HUES64 (cell line): ENCODE results near the gene SEZ6L2.
A peak's percentile ranks its signal among the peaks of the same experiment; 100 is the strongest.

ENCODE experiments used
- H3K27ac ChIP-seq: 2 replicates; pipeline ENCODE4 v1.7.0; 2013; ENCODE audit warnings: low read depth, low read length, inconsistent platforms
- H3K27me3 ChIP-seq: 2 replicates; pipeline ENCODE4 v1.6.1; 2013; ENCODE audit warnings: mild to moderate bottlenecking, low read length; ENCODE audit not compliant: insufficient read depth
- H3K36me3 ChIP-seq: 2 replicates; pipeline ENCODE4 v1.6.1; 2013; ENCODE audit warnings: mild to moderate bottlenecking, low read length; ENCODE audit not compliant: insufficient read depth
- H3K4me1 ChIP-seq: 2 replicates; pipeline ENCODE4 v1.6.1; 2013; ENCODE audit warnings: mild to moderate bottlenecking, low read length, moderate library complexity; ENCODE audit not compliant: insufficient read depth
- H3K4me3 ChIP-seq: 2 replicates; pipeline ENCODE4 v1.5.1; 2013; ENCODE audit warnings: mild to moderate bottlenecking, low read length, moderate library complexity
- H3K9ac ChIP-seq: 2 replicates; pipeline ENCODE4 v1.6.1; 2013; ENCODE audit warnings: mild to moderate bottlenecking, low read depth, low read length
- H3K9me3 ChIP-seq: 2 replicates; pipeline ENCODE4 v1.6.1; 2013; ENCODE audit warnings: low read depth, low read length; ENCODE audit not compliant: insufficient read depth
- WGBS: fragments of 150-250, 120-280 bp; methylation state at CpG from one replicate; pipeline ENCODE4 v1.1.7; 2013; ENCODE audit warnings: missing lambda C conversion rate; 5-methylcytosine and 5-hydroxymethylcytosine counted together

Gene SEZ6L2

DNA sequence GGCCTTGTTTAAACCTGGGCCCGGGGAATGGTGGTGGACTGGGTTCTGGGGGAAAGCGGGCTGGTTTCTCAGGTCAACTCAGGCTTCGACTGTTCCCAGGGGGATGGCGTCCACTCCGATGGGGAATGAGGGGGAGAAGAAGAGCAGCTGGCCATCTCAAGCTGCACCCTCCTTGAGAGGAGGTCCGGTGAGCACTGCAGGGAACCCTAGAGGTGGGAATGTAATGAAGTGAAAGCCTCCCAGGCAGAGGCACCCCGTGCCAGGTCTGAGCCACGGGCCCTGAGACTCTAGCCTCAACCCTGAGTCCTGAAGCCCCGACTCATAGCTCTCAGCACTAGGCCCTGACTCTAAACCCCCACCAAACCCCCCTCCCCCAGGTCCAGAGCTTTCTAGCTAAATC is 35.1 kb downstream of the SEZ6L2 start:
- Histone ChIP-seq H3K9ac (no peak overlapping the region), H3K27me3 (no peaks in the 10 kb centered on the region), H3K4me3 (no peak overlapping the region), H3K36me3 (peaks cover 14% of the 10 kb centered on the region), H3K4me1 (no peaks in the 10 kb centered on the region), H3K27ac (no peak overlapping the region), H3K9me3 (no peaks in the 10 kb centered on the region)
- 92% methylated on average over 9 of the region's 9 CpGs for WGBS

DNA sequence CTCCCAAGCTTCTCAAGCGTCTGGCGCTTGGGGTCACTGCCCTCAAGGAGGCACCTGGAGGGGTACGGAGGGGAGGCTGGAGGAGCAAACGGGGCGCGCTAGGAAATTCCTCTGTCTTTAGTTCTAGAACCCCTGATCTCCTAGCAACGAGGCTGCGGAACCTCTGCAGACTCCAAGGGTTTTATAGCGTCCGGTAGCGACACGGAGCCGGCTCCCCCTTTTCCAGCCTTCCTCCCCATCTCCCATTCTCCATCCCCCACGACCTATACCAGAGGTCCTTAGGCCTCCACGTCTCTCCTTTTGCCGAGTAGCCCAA is 35.7 kb downstream of the SEZ6L2 start:
- 37% methylated on average over 16 of the region's 16 CpGs for WGBS
- Histone ChIP-seq H3K9ac (no peak overlapping the region), H3K27me3 (no peaks in the 10 kb centered on the region), H3K4me3 (peak overlapping the region; percentile 97), H3K9me3 (no peaks in the 10 kb centered on the region), H3K36me3 (peaks cover 17% of the 10 kb centered on the region), H3K4me1 (no peaks in the 10 kb centered on the region), H3K27ac (no peak overlapping the region)

DNA sequence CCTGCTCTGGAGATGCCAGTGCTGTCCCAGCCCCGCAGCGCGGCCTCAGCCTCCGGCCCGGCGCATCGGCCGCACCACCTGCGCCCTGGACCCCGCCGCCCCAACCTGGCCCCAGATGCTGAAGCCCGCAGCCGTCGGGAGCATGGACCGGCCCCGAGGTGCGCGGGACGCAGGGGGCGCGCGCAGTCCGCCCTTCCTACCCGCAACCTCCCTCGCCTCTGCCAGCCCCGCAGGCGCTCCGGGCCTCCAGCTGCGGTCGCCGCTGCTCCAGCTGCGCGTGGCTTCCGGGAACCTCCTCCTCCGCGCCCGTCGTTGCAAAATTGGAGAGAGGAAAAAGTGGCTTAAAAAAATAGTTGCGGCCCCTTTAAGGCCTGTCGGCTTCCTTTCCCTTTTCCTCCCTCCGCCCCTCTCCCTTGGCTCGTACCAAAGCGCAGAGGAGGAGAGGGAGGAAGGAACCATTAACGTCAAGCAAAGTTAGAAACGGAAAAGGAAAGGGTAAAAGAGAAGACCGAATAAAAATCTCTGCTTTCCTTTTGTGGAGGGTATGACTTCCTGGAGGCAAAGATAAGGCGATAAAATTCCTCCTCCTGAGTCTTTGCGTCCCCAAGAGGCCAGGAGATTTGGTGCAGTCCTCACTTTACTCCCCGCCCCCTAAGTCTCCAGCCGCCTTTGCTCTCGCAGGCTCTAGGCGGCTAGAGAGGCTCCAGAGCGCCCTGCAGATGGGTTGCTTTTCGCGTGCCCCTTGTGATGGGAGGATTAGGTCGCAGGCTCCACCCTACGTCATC is 36.3 kb downstream of the SEZ6L2 start, which contains the start of gene CDIPT:
CDIPT (minus strand) TSS at position 343 of the 785 bp plus-strand sequence. CDS start 369 bp downstream, outside the sequence.
- WGBS: under 1% methylated on average over 53 of the region's 57 CpGs
- H3K27ac ChIP-seq: peak within 1 kb of the TSS; percentile 95

DNA sequence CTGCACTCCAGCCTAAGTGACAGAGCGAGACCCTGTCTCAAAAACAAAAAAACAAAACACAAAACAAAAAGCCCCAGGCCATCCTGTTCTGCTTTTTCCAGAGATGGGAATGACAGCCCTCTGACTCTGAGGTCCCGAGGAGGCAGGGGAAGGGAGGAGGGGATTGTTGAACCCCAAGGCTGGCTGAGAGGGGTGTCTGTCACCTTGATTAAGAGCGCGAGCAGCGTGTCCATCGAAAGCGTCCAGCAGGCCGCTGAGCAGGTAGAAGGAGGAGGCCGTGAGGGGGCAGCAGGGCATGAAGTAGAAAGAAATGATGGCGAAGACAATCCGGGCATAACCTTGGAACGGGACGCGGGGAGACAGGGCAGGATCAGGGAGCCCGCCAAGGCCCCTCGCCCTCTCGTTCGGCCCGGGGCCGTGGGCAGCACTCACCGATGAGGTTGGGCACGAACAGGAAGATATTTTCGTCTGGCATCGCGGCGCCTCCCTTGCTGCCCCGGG is 36.9 kb downstream of the SEZ6L2 start:
- H3K27ac ChIP-seq: peak overlapping the region; percentile 95; the same call in 1 of the 2 replicates
- no peaks in the 10 kb centered on the region for H3K27me3 ChIP-seq
- 3% methylated on average over 27 of the region's 27 CpGs for WGBS
- H3K9ac ChIP-seq: peak overlapping the region; percentile 92
- H3K9me3 ChIP-seq: no peaks in the 10 kb centered on the region
- no peaks in the 10 kb centered on the region for H3K4me1 ChIP-seq
- H3K4me3 ChIP-seq: peak overlapping the region; percentile 97
- H3K36me3 ChIP-seq: peaks cover 22% of the 10 kb centered on the region

More for the DNA sequence above, 36.3 kb downstream of the SEZ6L2 start, which contains the start of gene CDIPT:
- no peaks in the 10 kb centered on the region for H3K27me3 ChIP-seq
- H3K36me3 ChIP-seq: peaks cover 22% of the 10 kb centered on the region
- H3K4me3 ChIP-seq: peak within 1 kb of the TSS; percentile 97
- H3K9ac ChIP-seq: peak within 1 kb of the TSS; percentile 92
- no peaks in the 10 kb centered on the region for H3K9me3 ChIP-seq
- no peaks in the 10 kb centered on the region for H3K4me1 ChIP-seq

DNA sequence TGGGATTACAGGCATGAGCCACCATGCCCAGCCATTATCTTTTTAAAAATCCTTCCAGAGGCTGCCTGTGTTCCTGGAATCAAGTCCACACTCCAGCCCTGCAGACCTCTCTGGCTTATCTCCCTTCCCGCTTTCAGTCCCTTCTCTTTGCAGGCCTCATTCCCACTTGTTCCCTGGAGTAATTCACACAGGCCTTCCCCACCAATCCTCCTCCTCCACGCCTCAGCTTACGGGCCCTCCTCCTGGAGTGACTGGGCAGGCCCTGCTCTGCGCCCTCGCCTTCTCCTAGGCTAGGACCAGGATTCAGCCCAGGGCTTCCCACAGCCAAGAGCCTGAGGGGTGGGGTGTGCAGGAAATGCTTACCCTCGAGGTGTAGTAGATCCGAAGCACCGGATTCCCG is 39.1 kb downstream of the SEZ6L2 start:
- 92% methylated on average over 9 of the region's 9 CpGs for WGBS
- Histone ChIP-seq H3K36me3 (peaks cover 22% of the 10 kb centered on the region), H3K9ac (no peak overlapping the region), H3K4me3 (no peak overlapping the region), H3K27me3 (no peaks in the 10 kb centered on the region), H3K27ac (no peak overlapping the region), H3K4me1 (no peaks in the 10 kb centered on the region), H3K9me3 (no peaks in the 10 kb centered on the region)

DNA sequence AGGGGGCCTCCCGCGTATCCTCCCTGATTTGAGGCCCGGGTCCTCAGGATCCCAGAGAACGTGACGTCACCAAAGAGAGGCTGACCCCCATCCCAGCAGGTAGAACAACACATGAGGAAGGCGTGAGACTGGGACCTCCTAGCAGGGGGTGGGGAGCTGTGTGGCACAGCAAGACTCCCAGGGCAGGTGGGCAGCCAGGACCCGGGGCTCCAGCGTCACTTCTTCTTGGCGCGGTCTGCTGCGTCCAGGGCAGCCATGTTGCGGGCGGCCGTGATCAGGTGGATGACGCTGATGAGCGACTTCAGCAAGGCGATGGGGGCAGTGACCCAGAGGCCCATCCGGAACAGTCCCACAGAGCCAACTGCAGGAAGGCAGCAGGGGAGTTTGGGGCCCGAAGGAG is 40.4 kb downstream of the SEZ6L2 start:
- 94% methylated on average over 19 of the region's 19 CpGs for WGBS
- no peaks in the 10 kb centered on the region for H3K27me3 ChIP-seq
- H3K9ac ChIP-seq: no peak overlapping the region
- H3K36me3 ChIP-seq: peaks cover 22% of the 10 kb centered on the region
- H3K9me3 ChIP-seq: no peaks in the 10 kb centered on the region
- no peaks in the 10 kb centered on the region for H3K4me1 ChIP-seq
- no peak overlapping the region for H3K27ac ChIP-seq
- no peak overlapping the region for H3K4me3 ChIP-seq

DNA sequence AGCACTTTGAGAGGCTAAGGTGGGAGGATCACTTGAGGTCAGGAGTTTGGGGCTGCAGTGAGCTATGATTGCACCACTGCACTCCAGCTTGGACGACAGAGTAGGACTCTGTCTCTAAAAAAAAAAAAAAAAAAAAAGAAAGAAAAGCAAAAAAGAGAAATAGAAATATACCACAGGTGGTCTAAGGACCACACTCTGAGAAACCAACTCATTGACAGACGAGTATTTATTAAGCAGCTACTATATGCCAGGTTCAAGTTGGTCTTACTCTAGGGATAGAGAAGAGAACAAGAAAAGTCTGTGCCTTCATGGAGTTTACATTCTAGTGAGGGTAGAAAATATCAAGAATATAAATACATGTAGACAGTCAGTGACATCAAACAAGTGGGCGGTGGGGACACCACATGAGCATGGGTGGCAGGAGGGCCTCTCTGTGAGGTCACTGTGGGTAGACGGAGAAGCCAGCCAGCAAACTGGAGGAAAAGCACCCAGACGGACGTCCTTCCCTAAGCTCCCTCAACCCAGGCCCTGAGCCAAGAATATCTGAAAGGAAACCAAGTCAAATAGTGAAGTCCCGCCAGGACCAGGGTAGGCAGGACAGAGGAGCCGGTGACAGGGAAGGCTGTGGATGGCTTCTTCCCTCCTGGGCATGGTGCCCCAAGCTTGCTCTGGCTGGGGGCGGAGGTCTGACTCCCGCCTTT is 41.1 kb downstream of the SEZ6L2 start:
- H3K4me1 ChIP-seq: no peaks in the 10 kb centered on the region

DNA sequence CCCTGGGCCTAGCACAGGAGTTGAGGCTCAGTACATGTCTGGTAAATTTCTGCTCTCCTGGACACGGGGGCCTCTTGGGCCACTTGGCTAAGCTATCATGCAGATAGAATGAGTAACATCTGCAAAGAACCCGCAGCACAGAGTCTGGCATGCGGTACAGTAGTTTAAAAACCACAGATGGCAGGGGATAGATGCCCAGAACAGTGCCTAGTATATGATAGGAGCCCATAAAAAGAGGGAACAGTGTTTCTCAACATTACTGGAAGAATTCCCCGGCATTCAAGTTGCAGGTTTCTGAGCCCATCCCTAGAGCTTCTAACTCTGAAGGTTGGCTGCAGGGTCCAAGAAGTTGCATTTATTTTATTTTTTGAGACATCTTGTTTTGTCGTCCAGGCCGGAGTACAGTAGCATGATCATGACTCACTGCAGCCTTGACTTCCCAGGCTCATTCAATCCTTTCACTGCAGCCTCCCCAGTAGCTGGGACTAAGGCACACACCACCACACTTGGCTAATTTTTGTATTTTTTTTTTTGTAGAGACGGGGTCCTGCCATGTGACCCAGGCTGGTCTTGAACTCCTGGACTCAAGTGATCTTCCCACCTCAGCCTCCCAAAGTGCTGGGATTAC is 42.1 kb downstream of the SEZ6L2 start:
- WGBS: 95% methylated on average over 7 of the region's 7 CpGs
- H3K36me3 ChIP-seq: peaks cover 22% of the 10 kb centered on the region
- H3K9ac ChIP-seq: no peak overlapping the region
- no peaks in the 10 kb centered on the region for H3K9me3 ChIP-seq
- no peaks in the 10 kb centered on the region for H3K27me3 ChIP-seq
- H3K4me1 ChIP-seq: no peaks in the 10 kb centered on the region
- no peak overlapping the region for H3K27ac ChIP-seq
- H3K4me3 ChIP-seq: no peak overlapping the region

More for the DNA sequence above, 41.1 kb downstream of the SEZ6L2 start:
- Histone ChIP-seq H3K27me3 (no peaks in the 10 kb centered on the region), H3K9ac (no peak overlapping the region), H3K27ac (no peak overlapping the region), H3K36me3 (peaks cover 22% of the 10 kb centered on the region), H3K9me3 (no peaks in the 10 kb centered on the region), H3K4me3 (no peak overlapping the region)
- WGBS: 92% methylated on average over 9 of the region's 10 CpGs

DNA sequence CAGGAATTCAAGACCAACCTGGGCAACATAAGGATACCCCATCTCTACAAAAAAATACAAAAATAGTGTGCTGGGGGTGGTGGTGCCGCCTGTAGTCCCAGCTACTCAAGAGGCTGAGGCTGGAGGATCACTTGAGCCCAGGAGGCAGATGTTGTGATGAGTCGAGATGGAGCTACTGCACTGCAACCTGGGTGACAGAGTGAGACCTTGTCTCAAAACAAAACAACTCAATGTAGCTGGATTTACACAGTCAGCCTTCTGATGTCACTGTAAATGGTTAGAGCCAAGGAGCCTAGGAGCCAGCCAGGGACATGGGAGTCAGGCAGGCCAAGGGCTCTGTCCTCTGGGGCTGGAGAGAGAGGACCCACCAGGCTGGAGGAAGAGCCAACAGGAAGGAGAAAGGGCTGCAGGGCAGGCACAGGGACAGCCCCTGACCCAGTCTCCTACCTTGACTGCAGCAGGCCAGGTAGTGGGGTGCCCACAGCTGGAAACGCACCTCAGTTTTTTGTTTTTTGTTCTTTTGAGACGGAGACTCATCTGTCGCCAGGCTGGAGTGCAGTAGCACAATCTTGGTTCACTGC is 44.7 kb downstream of the SEZ6L2 start:
- H3K36me3 ChIP-seq: peaks cover 8% of the 10 kb centered on the region
- no peak overlapping the region for H3K9ac ChIP-seq
- H3K4me1 ChIP-seq: peaks cover under 1% of the 10 kb centered on the region; the same call in 1 of the 2 replicates
- H3K4me3 ChIP-seq: no peak overlapping the region
- no peaks in the 10 kb centered on the region for H3K9me3 ChIP-seq
- H3K27ac ChIP-seq: no peak overlapping the region
- no peaks in the 10 kb centered on the region for H3K27me3 ChIP-seq
- 87% methylated on average over 5 of the region's 5 CpGs for WGBS

DNA sequence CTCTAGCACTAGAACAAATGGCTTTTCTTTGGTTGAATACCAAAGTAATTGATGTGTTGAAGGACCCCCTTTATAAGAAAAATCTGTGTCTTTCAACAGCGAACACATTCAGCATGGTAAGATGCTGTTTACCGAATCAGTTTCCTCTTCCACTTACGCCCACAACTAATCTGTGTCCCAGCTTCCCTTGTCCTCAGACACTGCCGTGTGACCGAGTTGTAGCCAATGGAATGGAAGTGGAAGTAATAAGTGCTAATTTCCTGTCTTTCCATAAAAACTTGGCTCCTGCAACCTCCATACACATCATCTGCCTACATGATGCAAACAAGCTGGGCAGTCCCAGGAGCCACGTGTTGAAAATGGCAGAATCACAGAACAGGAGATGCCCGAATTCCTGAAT is 46.7 kb downstream of the SEZ6L2 start:
- H3K36me3 ChIP-seq: no peaks in the 10 kb centered on the region
- no peak overlapping the region for H3K9ac ChIP-seq
- H3K4me1 ChIP-seq: peaks cover 5% of the 10 kb centered on the region
- WGBS: 85% methylated on average over 5 of the region's 7 CpGs
- H3K9me3 ChIP-seq: no peaks in the 10 kb centered on the region
- H3K27ac ChIP-seq: no peak overlapping the region
- no peak overlapping the region for H3K4me3 ChIP-seq
- no peaks in the 10 kb centered on the region for H3K27me3 ChIP-seq

DNA sequence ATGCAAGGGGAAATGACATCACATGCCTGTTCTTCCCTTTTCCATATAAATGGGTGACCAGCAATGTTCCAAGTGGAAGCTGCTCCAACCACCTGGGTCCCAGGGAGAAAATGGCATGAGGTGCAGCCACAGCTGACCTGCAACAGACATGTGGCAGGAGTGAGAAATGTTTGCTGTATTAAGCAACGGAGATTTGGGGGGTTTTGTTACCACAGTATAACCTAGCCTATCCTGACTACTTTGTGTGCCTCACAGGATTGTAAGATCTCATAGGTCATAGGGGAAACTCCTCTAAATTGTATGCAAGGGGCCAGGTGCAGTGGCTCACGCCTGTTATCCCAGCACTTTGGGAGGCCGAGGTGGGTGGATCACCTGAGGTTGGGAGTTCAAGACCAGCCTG is 48.4 kb downstream of the SEZ6L2 start:
- 98% methylated on average over 3 of the region's 3 CpGs for WGBS

More for the DNA sequence above, 48.4 kb downstream of the SEZ6L2 start:
- H3K4me3 ChIP-seq: no peak overlapping the region
- H3K4me1 ChIP-seq: peaks cover 5% of the 10 kb centered on the region
- H3K9ac ChIP-seq: no peak overlapping the region
- H3K9me3 ChIP-seq: no peaks in the 10 kb centered on the region
- H3K27me3 ChIP-seq: no peaks in the 10 kb centered on the region
- no peaks in the 10 kb centered on the region for H3K36me3 ChIP-seq
- no peak overlapping the region for H3K27ac ChIP-seq
